NCI-H1930 (cell line): ENCODE measurements around the gene PRKCA.
"Not testable (repeated sequence)": the region's sequence is repeated elsewhere in the genome, so short reads cannot be mapped to it uniquely, and the experiment has no call there.

Experiments used
- DNase-seq, 2 experiments: peaks; one replicate each; lab custom pipeline; 2025; lab: John Stamatoyannopoulos, UW

The PRKCA gene

DNA sequence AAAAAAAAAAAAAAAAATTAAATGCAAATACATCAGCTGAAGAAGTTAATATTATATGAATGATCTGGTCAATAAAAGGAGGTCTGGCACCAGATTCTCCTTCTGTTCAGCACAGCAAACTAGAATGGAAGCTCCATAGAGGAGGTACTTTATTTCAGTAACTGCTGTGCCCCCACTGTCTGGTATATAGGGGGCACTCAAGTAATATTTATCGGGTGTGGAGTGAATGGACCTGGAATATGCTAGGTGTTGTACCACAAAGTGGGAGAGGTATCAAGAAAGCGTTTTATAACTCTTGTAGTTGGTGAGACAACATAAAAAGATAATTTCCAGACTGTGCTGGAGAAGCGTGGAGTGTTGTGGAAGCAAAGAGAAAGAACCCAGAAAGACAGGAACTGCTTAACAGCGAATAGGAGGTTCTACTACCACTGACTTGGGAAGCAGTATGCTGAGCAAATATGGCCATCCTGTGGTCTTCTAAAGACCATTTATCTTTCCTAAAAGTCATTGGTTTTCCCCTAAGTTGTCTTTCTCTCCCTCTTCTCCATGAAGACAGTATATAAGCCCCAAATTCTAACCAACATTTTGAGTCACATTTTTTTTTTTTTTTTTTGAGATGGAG, 12.2 kb upstream of the PRKCA start:
- no peak for DNase-seq

DNA sequence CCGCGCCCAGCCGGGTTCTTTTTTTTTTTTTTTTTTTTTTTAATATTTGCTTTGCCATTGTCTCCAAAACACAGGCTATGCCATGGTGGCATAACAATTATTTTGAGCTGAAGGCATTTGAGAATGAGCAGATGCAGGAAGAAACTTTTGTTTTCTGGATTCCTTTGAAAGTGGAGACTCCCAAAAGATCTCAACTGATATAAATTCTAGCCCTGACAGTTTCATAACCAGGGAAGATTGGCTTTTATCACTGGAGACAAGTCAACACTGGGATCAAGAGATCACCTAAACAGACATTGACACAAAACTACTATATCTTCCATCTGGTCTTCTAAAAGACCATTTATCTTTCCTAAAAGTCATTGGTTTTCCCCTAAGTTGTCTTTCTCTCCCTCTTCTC, 10.1 kb upstream of the PRKCA start:
- DNase-seq: no peak

GRCh38 chr17:66296289-66296725, 6.1 kb upstream of the PRKCA start:
- DNase-seq: no peak

GRCh38 chr17:66297443-66297842, 5.0 kb upstream of the PRKCA start:
- not testable (repeated sequence) for DNase-seq

DNA sequence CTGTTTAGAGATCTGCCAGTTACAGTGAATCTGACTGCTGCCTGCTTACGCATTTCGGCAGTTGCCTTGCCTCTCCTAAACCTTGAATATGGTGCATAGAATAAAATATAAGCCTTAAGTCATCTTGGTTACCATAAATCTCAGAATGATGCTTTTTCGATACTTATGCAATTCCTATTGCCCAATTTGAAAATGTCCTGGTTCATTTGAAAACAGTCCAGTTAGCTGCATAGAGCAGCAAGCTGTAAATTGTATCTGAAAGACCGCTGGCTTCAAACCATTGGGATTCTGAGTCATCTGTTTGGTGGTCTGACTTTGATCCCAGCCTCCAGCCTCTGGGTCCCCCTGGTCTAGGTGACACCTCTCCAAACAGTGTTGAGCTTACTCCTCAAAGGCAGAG, 2.7 kb upstream of the PRKCA start:
- DNase-seq: no peak

- DNase-seq: no peak
Observed at GRCh38 chr17:66300956-66301355, 1.5 kb upstream of the PRKCA start.

- no peak for DNase-seq
Observed at GRCh38 chr17:66301367-66301863, 998 bp upstream of the PRKCA start.

GRCh38 chr17:66302761-66303626, 581 bp downstream of the PRKCA start:
- no peak for DNase-seq

DNA sequence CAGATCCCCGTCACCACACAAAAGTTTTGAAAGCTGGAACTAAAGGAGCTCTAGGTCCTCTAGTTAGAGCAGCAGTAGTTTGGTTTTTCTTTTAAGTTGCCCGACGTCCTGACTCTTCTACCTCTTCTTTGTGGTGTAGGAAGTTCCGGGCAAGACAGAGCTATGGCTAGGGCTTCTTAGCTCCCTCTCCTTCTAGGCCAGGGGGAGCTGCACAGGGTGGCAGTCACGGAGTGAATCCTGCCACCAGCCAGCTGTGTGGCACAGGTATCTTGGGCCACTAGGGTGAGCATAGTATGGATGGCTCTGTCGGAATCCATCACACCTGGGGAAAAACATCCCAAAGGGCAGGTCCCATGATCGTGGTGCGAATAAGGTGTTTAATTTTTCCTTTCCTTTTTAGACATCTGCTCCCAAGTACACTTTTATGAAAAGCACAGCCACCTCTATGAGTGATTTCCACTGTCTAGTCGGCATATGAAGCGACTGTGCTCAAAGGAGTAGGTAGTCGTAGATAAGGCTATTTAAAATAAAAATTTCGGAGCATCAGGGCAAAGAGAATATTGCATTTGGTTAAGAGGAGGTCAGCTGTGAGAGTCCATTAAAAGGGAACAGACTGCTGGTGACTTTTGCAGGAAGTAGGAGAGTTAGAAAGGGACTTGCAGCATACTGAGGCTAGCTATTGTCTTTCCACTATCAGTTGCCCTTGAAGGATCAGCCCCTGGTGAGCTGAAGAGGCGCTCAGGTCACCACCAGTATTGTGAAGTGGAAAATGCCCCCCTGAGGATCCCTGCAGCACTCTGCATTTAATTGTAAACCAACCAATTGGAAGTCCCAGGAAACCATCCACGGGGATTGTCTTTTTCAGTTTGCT, 2.1 kb downstream of the PRKCA start:
- peak in 1 of 2 experiments; percentile 11 for DNase-seq

GRCh38 chr17:66306446-66306845, 4.0 kb downstream of the PRKCA start:
- no peak for DNase-seq

DNA sequence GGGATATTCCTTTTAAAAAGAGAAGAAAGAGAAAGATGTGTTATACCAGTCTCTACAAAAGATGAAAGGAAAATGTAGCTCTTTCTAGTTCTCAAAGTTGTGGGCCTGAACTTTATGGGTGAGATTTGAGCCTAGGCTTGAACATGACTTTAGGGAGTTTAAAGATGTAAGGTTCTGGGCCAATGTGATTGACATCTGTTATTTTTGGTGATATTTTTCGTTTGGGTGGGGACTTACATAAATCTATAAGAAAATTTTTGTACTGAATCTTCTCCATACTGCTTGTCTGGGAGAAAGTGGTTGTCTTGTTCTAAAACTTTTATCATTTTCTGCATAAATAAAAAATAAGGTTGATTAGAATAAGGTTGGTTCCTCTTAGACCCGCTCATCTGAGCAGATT, 4.8 kb downstream of the PRKCA start:
- DNase-seq: no peak

- no peak for DNase-seq
Observed at GRCh38 chr17:66308856-66309255, 6.4 kb downstream of the PRKCA start.

GRCh38 chr17:66309793-66310192, 7.4 kb downstream of the PRKCA start:
- no peak for DNase-seq

DNA sequence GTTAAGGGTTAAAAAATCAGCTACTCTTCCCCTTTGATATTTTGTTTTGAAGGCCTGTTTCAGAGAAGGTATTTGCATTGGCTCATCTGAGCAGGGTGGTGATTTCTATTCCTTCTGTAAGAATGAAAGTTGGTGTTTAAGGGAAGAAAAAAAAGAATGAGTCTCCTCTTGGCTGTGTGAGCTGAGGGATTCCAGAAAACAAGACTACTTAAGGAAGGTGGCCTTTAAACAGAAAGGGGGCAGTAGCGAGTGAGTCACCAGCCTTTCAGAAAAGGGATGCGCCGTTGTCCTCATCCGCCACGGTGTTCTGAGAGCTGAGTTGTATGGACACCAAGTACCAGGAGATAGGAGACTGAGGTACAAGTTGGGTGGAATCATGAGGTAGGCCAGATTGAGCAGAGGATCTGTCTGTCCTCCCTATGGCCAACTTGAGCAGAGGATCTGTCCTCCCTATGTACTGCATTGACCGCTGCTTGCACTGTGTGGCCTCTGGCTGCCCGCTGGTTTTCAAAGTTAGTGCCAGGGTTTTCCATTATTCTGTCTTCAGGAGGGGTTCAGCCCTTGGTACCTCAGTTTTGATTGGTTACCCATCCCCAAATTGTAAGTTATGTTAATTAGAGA, 8.2 kb downstream of the PRKCA start:
- no peak for DNase-seq

DNA sequence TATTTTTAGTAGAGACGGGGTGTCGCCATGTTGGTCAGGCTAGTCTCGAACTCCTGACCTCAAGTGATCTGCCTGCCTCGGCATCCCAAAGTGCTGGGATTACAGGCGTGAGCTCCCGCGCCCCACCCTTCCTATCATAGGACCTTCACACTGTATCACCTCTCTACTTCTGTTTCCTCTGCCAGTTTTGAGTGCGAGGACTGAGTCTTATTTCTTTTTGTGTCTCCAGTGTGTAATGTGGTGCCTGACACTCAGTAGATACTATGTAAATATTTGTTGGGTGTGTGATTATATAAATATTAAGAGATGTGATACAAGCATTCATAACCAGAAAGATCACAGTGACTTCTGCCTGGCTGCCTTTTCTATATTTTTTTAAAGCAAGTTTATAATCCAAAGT, 10.5 kb downstream of the PRKCA start:
- DNase-seq: no peak

DNA sequence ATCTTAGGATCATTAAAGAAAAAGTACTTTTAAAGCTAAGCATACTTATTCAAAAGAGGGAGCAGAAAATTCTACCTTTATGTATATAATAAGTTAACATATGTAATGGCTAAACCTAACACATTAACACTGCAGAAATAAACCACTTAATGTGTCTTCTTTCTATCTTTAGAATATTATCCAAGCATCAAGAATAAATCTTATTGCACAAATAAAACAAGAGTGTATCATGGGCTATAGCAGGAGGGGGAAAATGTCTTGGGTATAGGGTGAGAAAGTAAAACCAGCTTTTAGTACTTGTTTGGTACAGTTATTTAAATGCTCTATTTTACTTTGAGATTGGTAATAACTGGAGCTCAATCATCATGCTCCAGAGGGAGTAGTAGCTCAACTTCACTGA, 10.9 kb downstream of the PRKCA start:
- DNase-seq: no peak

DNA sequence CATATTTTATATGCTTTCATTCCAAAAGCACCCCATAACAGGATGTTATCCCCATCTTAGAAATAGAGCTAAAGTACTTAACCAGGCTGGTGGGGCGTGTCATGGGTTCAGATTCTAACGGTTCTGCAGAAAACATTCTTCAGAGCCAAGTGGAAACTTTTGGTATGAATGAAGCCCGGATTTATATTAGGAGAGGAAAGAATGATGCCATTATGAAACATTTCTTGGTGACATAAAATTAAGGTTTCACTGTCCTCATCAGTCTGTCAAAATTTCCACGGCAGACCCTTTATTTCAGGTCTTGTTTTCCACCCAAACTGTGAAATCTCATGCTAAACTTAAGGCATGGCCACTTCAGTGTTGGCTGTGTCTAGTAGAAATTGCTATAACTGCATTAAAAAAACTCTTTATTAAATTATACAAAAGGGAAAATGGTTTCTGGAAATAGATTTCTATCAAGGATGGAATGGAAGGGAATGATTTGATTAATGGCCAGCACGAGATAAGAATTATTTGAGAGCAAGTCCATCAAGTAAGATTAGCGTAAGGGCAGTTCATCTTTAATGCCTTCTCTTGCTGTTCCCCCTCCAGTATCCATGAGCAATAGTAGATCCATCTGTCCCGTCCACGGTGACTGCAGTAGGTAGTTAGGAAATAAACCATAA, 11.7 kb downstream of the PRKCA start:
- DNase-seq: no peak

DNA sequence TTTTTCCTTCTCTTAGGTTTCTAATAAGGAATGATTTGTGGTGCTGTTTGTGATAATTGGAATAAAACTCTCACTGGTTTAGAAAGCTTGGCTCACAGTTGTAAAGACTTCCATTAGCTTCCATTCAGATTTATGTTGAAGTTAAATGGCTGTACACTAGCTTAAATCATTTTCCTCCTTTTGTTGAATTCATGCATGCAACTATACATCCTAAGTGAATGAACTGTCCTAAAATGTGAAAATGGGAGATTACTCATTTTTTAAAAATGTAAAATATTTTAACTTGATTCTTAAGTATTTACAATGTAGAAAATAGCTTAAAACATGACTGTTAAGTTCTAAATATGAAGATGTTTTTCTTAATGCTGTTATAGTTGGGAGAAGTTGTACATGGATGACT, 15.2 kb downstream of the PRKCA start:
- no peak for DNase-seq

- no peak for DNase-seq
Observed at GRCh38 chr17:66319226-66319625, 16.8 kb downstream of the PRKCA start.

GRCh38 chr17:66322764-66323163, 20.4 kb downstream of the PRKCA start:
- no peak for DNase-seq

DNA sequence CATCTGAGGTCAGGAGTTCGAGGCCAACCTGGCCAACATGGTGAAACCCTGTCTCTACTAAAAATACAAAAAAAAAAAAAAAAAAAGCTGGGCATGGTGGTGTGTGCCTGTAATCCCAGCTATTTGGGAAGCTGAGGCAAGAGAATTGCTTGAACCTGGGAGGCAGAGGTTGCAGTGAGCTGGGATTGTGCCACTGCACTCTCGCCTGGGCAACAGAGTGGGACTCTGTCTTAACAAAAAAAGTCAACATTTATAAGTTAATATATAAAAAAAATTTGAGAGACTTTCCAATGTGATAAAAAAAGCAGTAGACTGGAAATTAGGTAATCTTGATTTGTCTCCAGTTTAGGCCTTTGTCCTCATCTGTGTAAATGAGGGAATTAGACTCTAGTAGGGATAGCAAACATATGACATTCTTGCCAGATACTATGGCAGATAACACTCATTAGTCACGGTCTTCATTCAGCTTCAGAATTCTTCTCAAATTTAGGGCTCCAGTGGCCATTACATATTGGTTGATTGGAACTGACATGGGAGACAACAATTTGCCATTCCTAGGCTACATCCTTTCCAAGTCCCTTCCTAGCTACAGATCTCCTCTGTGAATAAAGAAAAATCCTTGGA, 22.1 kb downstream of the PRKCA start:
- DNase-seq: not testable (repeated sequence)
